Endothelial cell of umbilical vein (primary cell): Measurements from ENCODE around the gene PTAFR. TPM values are rescaled to one million over a fixed set of nuclear protein-coding genes. Genes with fewer than 3 reads are reported as not detected.

ENCODE experiments used
- BruUV-seq: library from RNA; stranded (reverse); fragments of 400-500 nt; replicated peaks from 2 replicates; lab custom pipeline; 2021; lab: Mats Ljungman, UMichigan
- CTCF ChIA-PET: fragments of 300-600, 350-600 bp; sonication (Branson Sonifier 250); formaldehyde crosslinking; loops from one replicate; lab custom pipeline; 2021; ENCODE audit warnings: antibody characterized with exemption, inconsistent platforms; lab: Charles Lee
- POLR2A ChIA-PET: fragments of 300-600, 350-600 bp; sonication (Branson Sonifier 250); formaldehyde crosslinking; loops from one replicate; lab custom pipeline; 2021; ENCODE audit warnings: antibody characterized with exemption, inconsistent platforms; lab: Charles Lee
- DNase-seq: peaks from one replicate; pipeline ENCODE4 v3.0.0-alpha.2; 2011; ENCODE audit warnings: low read depth, low spot score
- FAIRE-seq: peaks from 2 replicates; lab custom pipeline; 2011; peaks lifted over from hg19 to GRCh38; lab: Jason Lieb, UNC
- H2AFZ ChIP-seq: 2 replicates; pipeline ENCODE4 v1.6.0; 2012; ENCODE audit warnings: low read depth, low read length, control low read depth, inconsistent platforms
- H3K27ac ChIP-seq: 2 replicates; pipeline ENCODE4 v1.5.1; 2011; ENCODE audit warnings: low read depth, mild to moderate bottlenecking, control low read depth, low read length, moderate library complexity; ENCODE audit not compliant: insufficient read depth
- H3K27me3 ChIP-seq, 2 experiments: 2 replicates each; pipeline versions ENCODE4 v1.6.0 to v1.6.1; 2011; ENCODE audit warnings: low read length in 2 of 2, mixed read lengths in 1 of 2; ENCODE audit not compliant: control insufficient read depth in 2 of 2, insufficient read depth in 2 of 2
- H3K36me3 ChIP-seq, 2 experiments: 2 replicates in 1 of 2; 3 replicates in 1 of 2; pipeline ENCODE4 v1.5.1; 2011; ENCODE audit warnings: low read length in 2 of 2, mild to moderate bottlenecking in 1 of 2, moderate library complexity in 1 of 2; ENCODE audit not compliant: control insufficient read depth in 2 of 2, insufficient read depth in 2 of 2; ENCODE audit errors: extremely low read depth in 1 of 2
- H3K4me1 ChIP-seq: 3 replicates; pipeline ENCODE4 v1.5.1; 2011; ENCODE audit warnings: mild to moderate bottlenecking, low read length; ENCODE audit not compliant: control insufficient read depth, insufficient read depth; ENCODE audit errors: extremely low read depth
- H3K4me2 ChIP-seq: 2 replicates; pipeline ENCODE4 v1.6.1; 2011; ENCODE audit warnings: low read length, control low read depth, mixed read lengths; ENCODE audit not compliant: insufficient read depth
- H3K4me3 ChIP-seq, 3 experiments: fragments of 200-600 bp in 1 of 3; sonication (generic), shearing (Covaris generic) in 1 of 3; replicated peaks in 1 of 3; 2 replicates each; pipeline ENCODE4 v1.5.1; 2011 to 2016; ENCODE audit warnings: control low read depth in 3 of 3, low read length in 3 of 3, mild to moderate bottlenecking in 2 of 3, inconsistent platforms in 1 of 3, low read depth in 1 of 3, moderate library complexity in 1 of 3; ENCODE audit not compliant: insufficient read depth in 1 of 3
- H3K79me2 ChIP-seq: 2 replicates; pipeline ENCODE4 v1.6.0; 2012; ENCODE audit warnings: low read length, inconsistent platforms; ENCODE audit not compliant: control insufficient read depth, insufficient read depth
- H3K9ac ChIP-seq: replicated peaks from 2 replicates; pipeline ENCODE3; 2011; ENCODE audit warnings: low read length, control low read depth; ENCODE audit not compliant: insufficient read depth; ENCODE audit errors: extremely low read depth
- H3K9me1 ChIP-seq: replicated peaks from 3 replicates; pipeline ENCODE4 v1.6.0; 2011; ENCODE audit warnings: mild to moderate bottlenecking, low read length; ENCODE audit not compliant: control insufficient read depth, insufficient read depth; ENCODE audit errors: extremely low read depth
- H3K9me3 ChIP-seq: replicated peaks from 2 replicates; pipeline ENCODE4 v1.5.1; 2012; ENCODE audit warnings: low read length, inconsistent platforms; ENCODE audit not compliant: control insufficient read depth, insufficient read depth
- H4K20me1 ChIP-seq: replicated peaks from 2 replicates; pipeline ENCODE3; 2011; ENCODE audit warnings: mild to moderate bottlenecking, low read length; ENCODE audit not compliant: control insufficient read depth, insufficient read depth; ENCODE audit errors: extremely low read depth
- EZH2 ChIP-seq: IDR thresholded peaks from 2 replicates; pipeline ENCODE4 v1.6.1; 2012; ENCODE audit warnings: borderline replicate concordance, low read depth, mild to moderate bottlenecking, moderate library complexity, low read length, inconsistent platforms; ENCODE audit not compliant: severe bottlenecking
- FOS ChIP-seq: IDR thresholded peaks from 2 replicates; pipeline ENCODE4 v1.6.1; 2011; ENCODE audit warnings: mild to moderate bottlenecking, low read length, moderate library complexity, borderline replicate concordance; ENCODE audit not compliant: insufficient read depth
- GATA2 ChIP-seq: IDR thresholded peaks from 2 replicates; pipeline ENCODE4 v1.7.0; 2011; ENCODE audit warnings: low read depth, mild to moderate bottlenecking, moderate library complexity, mixed read lengths, low read length; ENCODE audit not compliant: insufficient read length, insufficient read depth
- JUN ChIP-seq: IDR thresholded peaks from 2 replicates; pipeline ENCODE4 v1.6.1; 2011; ENCODE audit warnings: borderline replicate concordance, low read depth; ENCODE audit not compliant: insufficient read length, insufficient read depth
- MYC ChIP-seq: IDR thresholded peaks from one replicate; pipeline ENCODE4 v1.6.1; 2011; ENCODE audit warnings: mild to moderate bottlenecking, low read depth, low read length
- POLR2A ChIP-seq: IDR thresholded peaks from 2 replicates; pipeline ENCODE4 v1.6.1; 2012; ENCODE audit warnings: low read depth, mild to moderate bottlenecking, control low read depth, low read length
- POLR2AphosphoS5 ChIP-seq: IDR thresholded peaks from 2 replicates; pipeline ENCODE4 v1.6.1; 2012; ENCODE audit warnings: low read depth, mild to moderate bottlenecking, control low read depth, low read length, moderate library complexity; ENCODE audit not compliant: insufficient read depth
- dilution Hi-C: fragments of 300-500 bp; cut with MboI; formaldehyde crosslinking; loops from one replicate; pipeline ENCODE4 v1.15.0; 2019; ENCODE audit warnings: low sequenced_read_pairs; ENCODE audit not compliant: extremely low pct_ligation_motif_present
- intact Hi-C: fragments of 100-400 bp; cut with micrococcal nuclease; formaldehyde crosslinking; loops from one replicate; pipeline ENCODE4 v1.10.0; 2022
- polyA plus RNA-seq, 4 experiments: library from polyadenylated mRNA; depleted of rRNA in 3 of 4; stranded (reverse) in 3 of 4; unstranded in 1 of 4; fragments of >200 nt; gene quantifications; 2 replicates each; pipeline versions ENCODE4 v1.2.1 to v1.2.3, GENCODE V29; 2011 to 2012; ENCODE audit warnings: missing spikeins in 1 of 4
- total RNA-seq: library from RNA; stranded (reverse); gene quantifications from 2 replicates; pipeline ENCODE4 v1.2.3, GENCODE V29; 2021
- TF ChIP-seq, protein P1 (sequence below): IDR thresholded peaks from 2 replicates; pipeline ENCODE4 v1.6.1; 2011; ENCODE audit not compliant: insufficient read depth, insufficient read length
- TF ChIP-seq, protein P2 (sequence below), 2 donors: IDR thresholded peaks; 1 replicate in 1 of 2; 2 replicates in 1 of 2; pipeline ENCODE4 v1.5.1; 2011; ENCODE audit warnings: low read length in 2 of 2, mild to moderate bottlenecking in 2 of 2, moderate library complexity in 2 of 2, control low read depth in 1 of 2, inconsistent platforms in 1 of 2, low read depth in 1 of 2; ENCODE audit not compliant: insufficient read depth in 1 of 2; ENCODE audit errors: extremely low read depth in 1 of 2

The PTAFR gene
- total and polyA plus RNA-seq, 2 donors (not counting 3 experiments of a cell fraction or from before 2014, with no cell fraction given), result 0.20 to 0.32 TPM

DNA sequence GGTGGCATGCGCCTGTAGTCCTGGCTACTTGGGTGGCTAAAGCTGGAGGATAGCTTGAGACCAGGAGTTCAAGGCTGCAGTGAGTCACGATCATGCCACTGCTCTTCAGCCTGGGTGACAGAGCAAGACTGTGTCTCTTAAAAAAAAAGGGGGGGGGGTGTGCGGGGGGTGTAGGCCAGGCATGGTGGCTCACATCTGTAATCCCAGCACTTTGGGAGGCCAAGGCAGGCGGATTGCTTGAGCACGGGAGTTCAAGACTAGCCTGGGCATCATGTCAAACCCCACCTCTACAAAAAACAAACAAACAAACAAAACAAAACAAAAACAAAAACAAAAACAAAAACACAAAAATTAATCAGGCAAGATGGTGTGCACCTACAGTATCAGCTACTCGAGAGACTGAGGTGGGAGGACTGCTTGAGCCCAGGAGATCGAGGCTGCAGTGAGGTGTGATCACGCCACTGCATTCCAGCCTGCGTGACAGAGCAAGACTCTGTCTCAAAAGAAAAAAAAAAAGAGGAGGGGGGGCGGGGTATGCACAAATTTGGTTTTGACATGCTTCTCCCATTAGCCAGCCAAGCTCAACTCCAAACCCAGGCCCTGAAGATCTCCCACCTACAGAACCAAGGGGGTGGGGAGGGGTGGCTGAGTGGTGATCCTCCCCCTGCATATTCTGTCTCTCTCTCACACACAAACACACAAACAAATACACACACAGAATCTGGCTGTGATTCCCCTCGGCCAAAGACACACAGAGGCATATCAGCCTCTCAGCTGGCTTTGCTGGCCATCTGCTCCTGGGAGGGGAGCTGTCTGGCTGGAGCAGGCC is 3.1 kb downstream of the PTAFR start:
- Histone ChIP-seq H3K4me2 (no peak overlapping the region), H3K27me3 (no peaks in the 10 kb centered on the region), H3K79me2 (no peaks in the 10 kb centered on the region), H3K27ac (no peak overlapping the region), H4K20me1 (no peaks in the 10 kb centered on the region), H3K4me3 (no peak overlapping the region), H3K4me1 (no peaks in the 10 kb centered on the region), H3K9me1 (no peaks in the 10 kb centered on the region), H3K9ac (no peak overlapping the region), H2AFZ (no peak overlapping the region), H3K36me3 (no peaks in the 10 kb centered on the region), H3K9me3 (no peaks in the 10 kb centered on the region)
- no peak for TF ChIP-seq POLR2A
- no peak for TF ChIP-seq JUN
- TF ChIP-seq MYC, result no peak
- TF ChIP-seq POLR2AphosphoS5, result no peak
- no peak for TF ChIP-seq GATA2
- TF ChIP-seq EZH2, result no peak
- TF ChIP-seq, protein P1, sequence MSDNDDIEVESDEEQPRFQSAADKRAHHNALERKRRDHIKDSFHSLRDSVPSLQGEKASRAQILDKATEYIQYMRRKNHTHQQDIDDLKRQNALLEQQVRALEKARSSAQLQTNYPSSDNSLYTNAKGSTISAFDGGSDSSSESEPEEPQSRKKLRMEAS, result no peak
- TF ChIP-seq FOS, result no peak
- TF ChIP-seq, protein P2, sequence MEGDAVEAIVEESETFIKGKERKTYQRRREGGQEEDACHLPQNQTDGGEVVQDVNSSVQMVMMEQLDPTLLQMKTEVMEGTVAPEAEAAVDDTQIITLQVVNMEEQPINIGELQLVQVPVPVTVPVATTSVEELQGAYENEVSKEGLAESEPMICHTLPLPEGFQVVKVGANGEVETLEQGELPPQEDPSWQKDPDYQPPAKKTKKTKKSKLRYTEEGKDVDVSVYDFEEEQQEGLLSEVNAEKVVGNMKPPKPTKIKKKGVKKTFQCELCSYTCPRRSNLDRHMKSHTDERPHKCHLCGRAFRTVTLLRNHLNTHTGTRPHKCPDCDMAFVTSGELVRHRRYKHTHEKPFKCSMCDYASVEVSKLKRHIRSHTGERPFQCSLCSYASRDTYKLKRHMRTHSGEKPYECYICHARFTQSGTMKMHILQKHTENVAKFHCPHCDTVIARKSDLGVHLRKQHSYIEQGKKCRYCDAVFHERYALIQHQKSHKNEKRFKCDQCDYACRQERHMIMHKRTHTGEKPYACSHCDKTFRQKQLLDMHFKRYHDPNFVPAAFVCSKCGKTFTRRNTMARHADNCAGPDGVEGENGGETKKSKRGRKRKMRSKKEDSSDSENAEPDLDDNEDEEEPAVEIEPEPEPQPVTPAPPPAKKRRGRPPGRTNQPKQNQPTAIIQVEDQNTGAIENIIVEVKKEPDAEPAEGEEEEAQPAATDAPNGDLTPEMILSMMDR (IDR thresholded peaks at IDR 0.05; ENCODE audit: extremely low read depth in 1 of 2, insufficient read depth in 1 of 2, low read depth in 1 of 2, low read length in 2 of 2), result no peak
- POLR2A ChIA-PET, result interaction anchor here (0.9 kb wide), 1 partner anchor 155 kb away, joined by 4 read pairs; the partner anchor contains the start of gene MED18
- FAIRE-seq, result no peak
- CTCF ChIA-PET, result interaction anchor here (0.6 to 1.0 kb wide), 2 partner anchors 82 to 404 kb away, joined by 3 to 4 read pairs; no protein-coding TSS in a partner anchor
- no TSS peak for BruUV-seq
- dilution Hi-C loops (no loop called here), intact Hi-C loops (no loop called here)
- DNase-seq, result no peak
